Measurements from ENCODE around the gene EXOC3L4. TPM values are rescaled to one million over a fixed set of nuclear protein-coding genes. Genes with fewer than 3 reads are reported as not detected.
A peak's percentile ranks its signal among the peaks of the same experiment; 100 is the strongest.

The EXOC3L4 gene
- total and polyA plus RNA-seq, 10 donors, result 2.0 to 39.2 (median 12.6) TPM

- WGBS, 5 donors, result 83 to 91% (median 87%) methylated on average over 24 to 26 of the region's 26 CpGs
- peaks cover 0 to 12% (median 0%) of the 10 kb centered on the region in 7 donors for H3K27me3 ChIP-seq (replicated peaks in 1 of 7)
- H3K4me3 ChIP-seq, result no peak overlapping the region
- DNase-seq, result no peak
- no peaks in the 10 kb centered on the region for H3K9me3 ChIP-seq
- H3K36me3 ChIP-seq, result peaks cover 0 to 73% (median 38%) of the 10 kb centered on the region in 6 donors
- TF ChIP-seq POLR2AphosphoS5 (IDR thresholded peaks at IDR 0.05) (peak in 1 of 3 donors; percentile 37), POLR2A (IDR thresholded peaks at IDR 0.05) (no peak)
- peaks cover 4 to 67% (median 37%) of the 10 kb centered on the region in 6 donors for H3K4me1 ChIP-seq
- peak overlapping the region in 1 of 8 donors; percentile 26 for H3K27ac ChIP-seq
- intact Hi-C loops (cut with DNase I; ENCODE audit: low total_unique reads), result no loop called here
Observed at GRCh38 chr14:103135333-103136260, 41.1 kb downstream of the EXOC3L4 start.

- Histone ChIP-seq H3K9me3 (no peaks in the 10 kb centered on the region), H3K4me1 (peaks cover 4 to 66% (median 39%) of the 10 kb centered on the region in 6 donors), H3K27me3 (replicated peaks in 1 of 7) (peaks cover 0 to 18% (median 0%) of the 10 kb centered on the region in 7 donors), H3K4me3 (no peak overlapping the region), H3K27ac (peak overlapping the region in 1 of 8 donors; percentile 68), H3K36me3 (peaks cover 0 to 62% (median 33%) of the 10 kb centered on the region in 6 donors)
- TF ChIP-seq POLR2A (IDR thresholded peaks at IDR 0.05), result no peak
- peak in 1 of 3 donors; percentile 11 for TF ChIP-seq POLR2AphosphoS5 (IDR thresholded peaks at IDR 0.05)
- no peak for TF ChIP-seq CTCF (IDR thresholded peaks at IDR 0.05 in 8 of 11, conservative IDR thresholded peaks at IDR 0.05 in 3 of 11)
- 48 to 69% (median 63%) methylated on average over 20 of the region's 20 CpGs for WGBS, 5 donors
- intact Hi-C loops (cut with DNase I; ENCODE audit: low total_unique reads), result no loop called here
- DNase-seq, result no peak
Observed at GRCh38 chr14:103136388-103137271, 42.1 kb downstream of the EXOC3L4 start.

- Histone ChIP-seq H3K27ac (peak overlapping the region in 6 of 8 donors; percentile 22 to 68 (median 54)), H3K36me3 (peaks cover 0 to 51% (median 27%) of the 10 kb centered on the region in 6 donors), H3K27me3 (replicated peaks in 1 of 7) (peaks cover 0 to 30% (median 0%) of the 10 kb centered on the region in 7 donors), H3K9me3 (no peaks in the 10 kb centered on the region), H3K4me3 (no peak overlapping the region), H3K4me1 (peaks cover 4 to 54% (median 32%) of the 10 kb centered on the region in 6 donors)
- 67 to 82% (median 79%) methylated on average over 18 to 22 of the region's 22 CpGs for WGBS, 5 donors
- TF ChIP-seq POLR2A (IDR thresholded peaks at IDR 0.05) (no peak), POLR2AphosphoS5 (IDR thresholded peaks at IDR 0.05) (peak; percentile 22 to 52 (median 24)), CTCF (IDR thresholded peaks at IDR 0.05 in 8 of 11, conservative IDR thresholded peaks at IDR 0.05 in 3 of 11) (no peak)
- DNase-seq, result no peak
- intact Hi-C loops (cut with DNase I; ENCODE audit: low total_unique reads), result no loop called here
Observed at GRCh38 chr14:103137689-103138300, 43.3 kb downstream of the EXOC3L4 start.
